Activated T-cell treated with anti-CD3 and anti-CD28 coated beads, Interleukin-2, amount 50 U/mL, for 24 hours (primary cell): Measurements from ENCODE around the gene DOK4.

Source experiments
- DNase-seq: peaks from one replicate; pipeline ENCODE4 v3.0.0-alpha.2; 2020
- H3K27ac Mint-ChIP-seq: 2 replicates; pipeline ENCODE4 v1.8.0; 2020; ENCODE audit warnings: mild to moderate bottlenecking, mixed read lengths
- H3K27me3 Mint-ChIP-seq: 2 replicates; pipeline ENCODE4 v1.8.0; 2020; ENCODE audit warnings: mixed read lengths
- H3K36me3 Mint-ChIP-seq: 2 replicates; pipeline ENCODE4 v1.8.0; 2020; ENCODE audit warnings: low read depth, mixed read lengths
- H3K4me1 Mint-ChIP-seq: 2 replicates; pipeline ENCODE4 v1.8.0; 2020; ENCODE audit warnings: low read depth, mixed read lengths
- H3K4me3 Mint-ChIP-seq: 2 replicates; pipeline ENCODE4 v1.8.0; 2020; ENCODE audit warnings: mild to moderate bottlenecking, moderate library complexity, mixed read lengths
- H3K9me3 Mint-ChIP-seq: 2 replicates; pipeline ENCODE4 v1.8.0; 2020; ENCODE audit warnings: mixed read lengths

DOK4 gene

DNA sequence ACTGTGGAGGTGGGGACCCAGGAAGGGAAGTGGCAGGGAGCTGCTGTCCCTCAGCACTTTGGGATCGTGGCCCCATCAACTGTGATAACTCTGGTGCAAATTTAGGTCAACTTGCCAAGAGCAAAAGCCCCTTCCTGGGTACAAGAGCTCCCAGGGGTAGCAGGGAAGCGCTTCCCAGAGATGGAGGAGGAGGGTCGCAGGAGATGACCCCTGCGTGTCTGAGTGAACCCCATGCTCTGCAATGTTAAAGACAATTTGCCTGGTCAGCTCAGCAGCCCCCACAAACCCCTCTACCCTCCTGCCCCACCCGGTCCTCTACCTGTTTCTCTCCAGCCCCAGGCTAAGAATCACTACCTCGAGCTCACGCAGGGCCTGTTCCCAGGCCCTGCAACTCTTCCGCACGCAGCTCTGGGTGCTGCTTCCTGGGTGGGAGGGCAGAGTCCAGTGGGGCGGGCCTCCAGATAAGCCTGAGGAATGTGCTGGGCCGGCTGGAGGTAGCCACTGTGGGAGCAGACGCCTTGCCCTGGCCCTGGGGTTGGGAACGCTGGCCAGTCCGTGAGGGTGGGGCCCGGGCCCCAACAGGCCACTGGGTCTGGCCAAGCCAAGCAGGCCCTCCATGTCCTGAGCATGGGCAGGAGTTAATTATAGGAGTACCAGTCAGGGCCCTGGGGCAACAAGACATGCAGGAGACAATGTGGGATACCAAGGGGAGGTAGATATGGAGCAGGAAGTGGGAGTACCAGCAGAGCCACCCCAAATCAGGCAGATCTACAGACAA is 6.1 kb downstream of the DOK4 start:
- Mint-ChIP-seq H3K27me3 (no peaks in the 10 kb centered on the region), H3K4me3 (no peak overlapping the region), H3K27ac (no peak overlapping the region), H3K36me3 (no peaks in the 10 kb centered on the region), H3K9me3 (no peaks in the 10 kb centered on the region), H3K4me1 (peaks cover 15% of the 10 kb centered on the region)
- DNase-seq = no peak

- no peaks in the 10 kb centered on the region for H3K27me3 Mint-ChIP-seq
- peaks cover 16% of the 10 kb centered on the region for H3K4me1 Mint-ChIP-seq
- no peaks in the 10 kb centered on the region for H3K36me3 Mint-ChIP-seq
- no peaks in the 10 kb centered on the region for H3K9me3 Mint-ChIP-seq
- H3K4me3 Mint-ChIP-seq = no peak overlapping the region
- DNase-seq = no peak
- H3K27ac Mint-ChIP-seq = no peak overlapping the region
Measured at GRCh38 chr16:57479205-57479975, 6.9 kb downstream of the DOK4 start.

- no peak overlapping the region for H3K27ac Mint-ChIP-seq
- H3K36me3 Mint-ChIP-seq = no peaks in the 10 kb centered on the region
- H3K4me1 Mint-ChIP-seq = peaks cover 16% of the 10 kb centered on the region
- H3K27me3 Mint-ChIP-seq = no peaks in the 10 kb centered on the region
- H3K4me3 Mint-ChIP-seq = no peak overlapping the region
- DNase-seq = no peak
- no peaks in the 10 kb centered on the region for H3K9me3 Mint-ChIP-seq
Measured at GRCh38 chr16:57478396-57479204, 7.7 kb downstream of the DOK4 start.

- H3K4me1 Mint-ChIP-seq = peaks cover 16% of the 10 kb centered on the region
Measured at GRCh38 chr16:57477531-57478202, 8.6 kb downstream of the DOK4 start.

DNA sequence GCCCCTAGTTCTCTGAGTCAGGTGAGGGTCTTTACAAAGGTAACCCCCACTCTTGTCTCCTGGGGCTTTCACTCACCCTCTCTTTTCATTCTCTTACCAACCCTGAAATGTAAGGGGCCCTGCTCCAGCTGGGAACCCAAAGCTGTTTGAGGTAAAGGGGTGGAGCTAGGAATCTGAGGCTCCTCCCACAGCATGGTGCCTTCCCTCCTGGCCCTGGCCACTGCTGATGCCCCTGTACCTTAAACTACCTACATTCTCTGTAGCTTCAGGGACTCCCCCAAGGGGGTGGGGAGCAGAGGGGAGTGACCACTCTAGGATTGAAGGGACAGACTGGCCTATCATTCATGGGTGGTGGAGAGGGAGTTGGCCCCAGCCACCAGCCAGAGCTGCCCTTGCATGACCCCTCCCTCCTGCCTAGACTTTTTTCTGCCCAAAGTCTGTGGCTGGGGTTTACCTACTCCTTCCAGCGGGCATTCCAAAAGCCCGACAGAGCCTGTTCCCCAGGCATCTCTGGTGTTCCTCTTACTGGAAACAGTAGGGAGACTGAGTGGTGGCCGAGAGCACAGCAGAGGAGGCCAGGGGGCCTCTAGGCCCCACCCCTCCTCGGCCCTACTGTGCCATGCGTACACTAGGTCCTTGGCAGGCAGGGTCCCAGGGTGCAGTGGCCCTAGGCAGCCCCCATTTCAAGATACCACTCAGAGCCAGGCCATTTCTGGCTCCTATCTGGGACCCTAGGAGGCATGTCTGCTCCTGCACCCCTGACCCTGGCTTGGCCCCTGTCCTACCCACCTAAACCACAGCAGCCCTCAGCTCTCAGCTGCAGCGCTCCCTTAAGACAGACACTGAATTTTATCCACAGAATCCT is 9.5 kb downstream of the DOK4 start:
- no peak overlapping the region for H3K4me3 Mint-ChIP-seq
- peaks cover 11% of the 10 kb centered on the region for H3K36me3 Mint-ChIP-seq
- peak overlapping the region; percentile 74 for H3K27ac Mint-ChIP-seq
- H3K4me1 Mint-ChIP-seq = peaks cover 16% of the 10 kb centered on the region
- DNase-seq = no peak
- H3K27me3 Mint-ChIP-seq = no peaks in the 10 kb centered on the region
- no peaks in the 10 kb centered on the region for H3K9me3 Mint-ChIP-seq

More at GRCh38 chr16:57477531-57478202, 8.6 kb downstream of the DOK4 start:
- Mint-ChIP-seq H3K27me3 (no peaks in the 10 kb centered on the region), H3K4me3 (no peak overlapping the region), H3K27ac (peak overlapping the region; percentile 33), H3K36me3 (peaks cover 5% of the 10 kb centered on the region), H3K9me3 (no peaks in the 10 kb centered on the region)
- no peak for DNase-seq

GRCh38 chr16:57475711-57476339 is 10.5 kb downstream of the DOK4 start:
- Mint-ChIP-seq H3K9me3 (no peaks in the 10 kb centered on the region), H3K27me3 (no peaks in the 10 kb centered on the region), H3K4me3 (peak overlapping the region; percentile 21), H3K27ac (peak overlapping the region; percentile 86), H3K4me1 (peaks cover 16% of the 10 kb centered on the region), H3K36me3 (peaks cover 19% of the 10 kb centered on the region)
- DNase-seq = peak; percentile 87

- no peaks in the 10 kb centered on the region for H3K9me3 Mint-ChIP-seq
- DNase-seq = no peak
- H3K27ac Mint-ChIP-seq = peak overlapping the region; percentile 86
- no peaks in the 10 kb centered on the region for H3K27me3 Mint-ChIP-seq
- H3K4me3 Mint-ChIP-seq = peak overlapping the region; percentile 15
- H3K36me3 Mint-ChIP-seq = peaks cover 27% of the 10 kb centered on the region
- H3K4me1 Mint-ChIP-seq = peaks cover 16% of the 10 kb centered on the region
Measured at GRCh38 chr16:57474671-57475661, 11.3 kb downstream of the DOK4 start.

- H3K9me3 Mint-ChIP-seq = no peaks in the 10 kb centered on the region
- H3K27me3 Mint-ChIP-seq = no peaks in the 10 kb centered on the region
- H3K36me3 Mint-ChIP-seq = peaks cover 38% of the 10 kb centered on the region
- no peak for DNase-seq
- peak overlapping the region; percentile 53 for H3K27ac Mint-ChIP-seq
- H3K4me1 Mint-ChIP-seq = peaks cover 16% of the 10 kb centered on the region
- H3K4me3 Mint-ChIP-seq = no peak overlapping the region
Measured at GRCh38 chr16:57473906-57474305, 12.4 kb downstream of the DOK4 start.

DNA sequence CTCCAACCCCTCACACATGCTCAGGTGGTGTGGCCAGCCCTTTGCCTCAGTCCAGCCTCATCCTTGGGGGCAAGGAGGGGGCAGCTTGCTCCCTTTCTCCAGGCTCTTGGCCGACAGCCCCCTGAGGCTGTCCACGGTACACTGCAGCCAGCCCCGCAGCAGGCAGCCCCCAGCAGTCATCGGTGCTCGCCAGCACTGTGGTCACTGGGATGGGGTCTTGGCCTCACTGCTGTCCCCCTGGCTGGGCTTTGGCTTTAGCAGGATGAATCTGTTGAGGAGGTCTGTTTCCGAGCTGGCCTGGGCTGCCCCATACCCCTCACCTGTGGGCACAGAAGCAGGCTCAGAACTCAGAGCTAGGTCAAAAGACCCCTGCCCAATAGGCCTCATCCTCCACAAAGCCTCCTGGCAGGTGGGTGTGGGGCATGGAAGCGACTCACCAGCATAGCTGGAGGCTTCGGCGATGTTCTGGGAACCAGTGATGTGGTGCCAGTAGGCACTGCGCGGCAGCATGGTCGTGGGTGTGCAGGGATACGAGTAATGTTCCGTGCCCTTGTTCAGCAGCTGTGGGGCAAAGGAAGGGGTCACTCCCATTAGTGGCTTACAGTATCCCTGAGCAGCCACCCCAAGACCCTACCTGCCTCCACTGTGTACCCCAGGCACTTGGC is 13.0 kb downstream of the DOK4 start:
- Mint-ChIP-seq H3K9me3 (no peaks in the 10 kb centered on the region), H3K4me3 (no peak overlapping the region), H3K4me1 (peaks cover 16% of the 10 kb centered on the region), H3K27ac (peak overlapping the region; percentile 53), H3K36me3 (peaks cover 44% of the 10 kb centered on the region), H3K27me3 (no peaks in the 10 kb centered on the region)
- DNase-seq = no peak

- Mint-ChIP-seq H3K4me3 (no peak overlapping the region), H3K27me3 (no peaks in the 10 kb centered on the region), H3K9me3 (no peaks in the 10 kb centered on the region), H3K36me3 (peaks cover 50% of the 10 kb centered on the region), H3K4me1 (peaks cover 16% of the 10 kb centered on the region), H3K27ac (peak overlapping the region; percentile 75)
- DNase-seq = no peak
Measured at GRCh38 chr16:57472665-57473060, 13.6 kb downstream of the DOK4 start.

- Mint-ChIP-seq H3K27ac (peak overlapping the region; percentile 75), H3K36me3 (peaks cover 56% of the 10 kb centered on the region), H3K4me1 (peaks cover 16% of the 10 kb centered on the region), H3K9me3 (no peaks in the 10 kb centered on the region), H3K4me3 (no peak overlapping the region), H3K27me3 (no peaks in the 10 kb centered on the region)
- no peak for DNase-seq
Measured at GRCh38 chr16:57471852-57472664, 14.2 kb downstream of the DOK4 start.
